Mucosa of stomach (tissue), 1 donor: ENCODE measurements around the gene SPRYD3.
"Not testable (repeated sequence)": the region's sequence is repeated elsewhere in the genome, so short reads cannot be mapped to it uniquely, and the experiment has no call there.

Source experiments
- H3K27me3 ChIP-seq: one replicate; pipeline ENCODE4 v1.7.0; 2013; ENCODE audit warnings: mild to moderate bottlenecking, low read length; ENCODE audit not compliant: control insufficient read depth, insufficient read depth
- H3K36me3 ChIP-seq: one replicate; pipeline ENCODE4 v1.7.0; 2013; ENCODE audit warnings: low read length; ENCODE audit not compliant: control insufficient read depth, insufficient read depth
- H3K4me1 ChIP-seq: one replicate; pipeline ENCODE4 v1.7.0; 2013; ENCODE audit warnings: mild to moderate bottlenecking, low read length; ENCODE audit not compliant: control insufficient read depth, insufficient read depth
- H3K4me3 ChIP-seq: one replicate; pipeline ENCODE4 v1.7.0; 2013; ENCODE audit warnings: low read length
- H3K9ac ChIP-seq: one replicate; pipeline ENCODE4 v1.7.0; 2013; ENCODE audit warnings: mild to moderate bottlenecking, low read length, moderate library complexity
- H3K9me3 ChIP-seq: one replicate; pipeline ENCODE4 v1.7.0; 2013; ENCODE audit warnings: mild to moderate bottlenecking, low read length, moderate library complexity; ENCODE audit not compliant: control insufficient read depth
- donor health status: Pancreatic carcinoma.

Gene SPRYD3

DNA sequence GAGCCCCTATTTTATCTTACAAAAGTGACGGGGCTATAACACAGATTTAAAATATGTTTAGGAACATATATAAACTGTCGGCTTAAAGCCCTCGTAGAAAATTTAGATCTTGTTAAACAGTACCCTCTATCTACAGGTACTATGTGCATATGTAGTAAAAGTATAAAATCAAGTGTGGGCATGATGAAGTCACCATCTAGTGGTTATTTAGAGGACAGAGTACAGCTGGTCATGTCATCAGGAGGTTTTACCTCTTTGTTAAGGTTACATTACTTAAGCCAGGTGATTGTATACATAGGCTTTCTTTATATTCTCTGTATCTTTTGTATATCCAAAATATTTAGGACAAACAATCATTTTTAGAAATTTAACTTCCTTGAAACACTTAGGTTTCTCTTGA, 47.6 kb downstream of the SPRYD3 start:
- H3K9me3 ChIP-seq, result no peaks in the 10 kb centered on the region
- H3K27me3 ChIP-seq, result no peaks in the 10 kb centered on the region
- no peaks in the 10 kb centered on the region for H3K4me1 ChIP-seq
- no peak overlapping the region for H3K9ac ChIP-seq
- H3K36me3 ChIP-seq, result peaks cover 9% of the 10 kb centered on the region
- H3K4me3 ChIP-seq, result no peak overlapping the region

GRCh38 chr12:53027014-53027413, 52.2 kb downstream of the SPRYD3 start:
- H3K9me3 ChIP-seq, H3K4me1 ChIP-seq, H3K27me3 ChIP-seq, H3K4me3 ChIP-seq, H3K9ac ChIP-seq: not testable (repeated sequence)
- peaks cover 22% of the 10 kb centered on the region for H3K36me3 ChIP-seq

DNA sequence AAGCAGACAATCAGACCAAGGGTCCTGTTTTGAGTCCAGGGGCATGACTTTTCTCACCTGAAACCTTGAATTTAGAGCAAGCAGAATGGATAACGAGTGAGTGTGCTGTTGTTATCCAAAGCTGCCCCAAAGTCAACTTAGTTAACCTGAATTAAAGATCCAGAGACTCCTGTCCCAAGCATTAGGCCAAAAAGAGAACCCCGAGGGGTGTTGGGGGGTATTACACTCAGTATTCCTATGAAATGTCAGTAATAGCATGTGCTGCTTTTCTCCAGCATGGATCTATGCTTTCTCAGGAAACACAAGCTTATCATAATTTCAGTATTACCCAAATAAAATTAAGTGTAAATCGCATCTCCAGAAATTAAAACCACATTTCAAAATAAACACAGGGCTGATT, 53.9 kb downstream of the SPRYD3 start:
- Histone ChIP-seq H3K4me1 (no peaks in the 10 kb centered on the region), H3K27me3 (no peaks in the 10 kb centered on the region), H3K9ac (no peak overlapping the region), H3K9me3 (no peaks in the 10 kb centered on the region), H3K4me3 (no peak overlapping the region), H3K36me3 (peaks cover 23% of the 10 kb centered on the region)

DNA sequence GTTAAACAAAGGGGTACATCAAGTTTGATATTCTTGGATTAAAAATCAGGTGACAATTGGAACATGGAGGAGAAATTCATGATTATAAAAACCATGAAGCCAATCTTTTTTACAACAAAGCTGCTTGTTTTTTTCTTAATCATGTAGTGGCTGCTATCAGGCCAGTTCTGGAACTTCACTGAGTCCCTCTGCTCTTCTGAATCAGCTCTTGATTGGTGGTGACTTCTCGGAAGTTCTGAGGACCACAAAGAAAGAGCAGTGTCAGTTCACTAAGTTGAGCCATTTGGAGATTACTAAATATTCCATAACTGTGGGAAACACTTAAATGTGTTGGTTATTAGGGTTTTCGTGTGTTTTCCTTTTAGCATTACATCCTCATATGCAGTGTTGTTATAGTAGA, 64.5 kb downstream of the SPRYD3 start:
- Histone ChIP-seq H3K4me3 (no peak overlapping the region), H3K36me3 (peaks cover 11% of the 10 kb centered on the region), H3K9me3 (no peaks in the 10 kb centered on the region), H3K4me1 (peaks cover 12% of the 10 kb centered on the region), H3K27me3 (no peaks in the 10 kb centered on the region), H3K9ac (no peak overlapping the region)
